ENCODE results near the gene MAP3K14.

MAP3K14 gene

DNA sequence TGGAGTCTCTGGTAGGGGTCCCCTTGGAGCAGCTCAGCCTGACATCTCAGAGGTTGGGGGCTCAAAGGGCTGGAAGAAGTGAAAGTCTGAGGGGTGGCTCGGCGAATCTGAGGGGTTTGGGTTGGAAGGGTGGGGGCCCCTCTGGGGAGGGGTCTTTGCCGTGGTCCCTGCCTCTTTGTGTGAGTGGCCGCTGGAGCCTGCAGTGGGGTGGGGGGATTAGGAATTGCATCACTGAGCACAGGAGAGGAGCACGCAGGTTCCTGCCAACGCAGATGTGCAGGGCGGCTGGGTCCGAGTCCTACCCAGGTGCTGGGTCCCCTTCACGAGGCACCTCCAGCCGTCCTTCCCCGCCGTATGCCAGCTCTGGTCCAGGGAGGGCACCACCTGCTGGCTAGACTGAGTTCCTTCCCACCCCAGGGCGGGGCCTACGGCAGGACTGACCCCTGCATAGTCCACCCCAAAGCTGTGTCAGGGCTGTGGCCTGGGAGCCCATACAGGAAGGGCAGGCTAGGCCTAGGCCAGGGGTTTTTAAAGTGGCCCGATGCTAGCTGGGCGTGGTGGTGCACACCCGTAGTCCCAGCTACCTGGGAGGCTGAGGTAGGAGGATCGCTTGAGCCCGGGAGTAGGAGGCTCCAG is 85.2 kb downstream of the MAP3K14 start:
- DNase-seq, result no peak

DNA sequence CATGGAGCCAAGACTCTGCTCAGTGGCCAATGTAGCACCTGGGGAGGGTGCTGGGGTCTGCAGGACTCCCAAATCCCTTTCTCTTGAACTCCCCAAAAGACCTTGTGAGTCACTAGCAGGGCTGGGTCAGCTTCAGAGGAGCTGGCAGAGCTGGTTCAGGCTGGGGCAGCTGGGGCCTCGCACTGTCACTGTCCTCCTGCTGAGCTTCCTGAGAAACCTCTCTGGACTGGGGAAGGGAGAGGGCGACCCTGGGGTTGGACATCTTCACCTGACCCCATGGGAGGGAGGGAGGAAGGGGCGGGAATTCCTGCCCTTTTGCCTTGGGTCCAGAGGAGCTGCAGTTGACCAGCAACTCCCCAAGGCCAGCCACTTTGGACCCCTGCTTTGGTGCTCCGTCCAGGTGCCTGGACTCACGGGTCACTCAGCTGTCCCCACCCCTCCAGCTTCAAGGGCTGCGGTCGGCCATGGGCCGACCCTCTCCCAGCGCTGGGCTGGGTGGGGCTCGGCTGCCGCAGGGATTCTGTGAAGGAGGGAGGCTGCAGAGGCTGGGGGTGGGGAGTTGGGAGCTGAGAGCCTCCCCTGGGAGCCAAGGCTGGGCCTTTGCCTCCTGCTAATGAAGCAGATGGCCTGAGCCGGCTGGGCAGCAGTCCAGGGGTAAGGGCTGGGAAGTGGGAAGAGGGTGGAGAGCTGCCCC is 85.9 kb downstream of the MAP3K14 start:
- DNase-seq, result peak; percentile 52

DNA sequence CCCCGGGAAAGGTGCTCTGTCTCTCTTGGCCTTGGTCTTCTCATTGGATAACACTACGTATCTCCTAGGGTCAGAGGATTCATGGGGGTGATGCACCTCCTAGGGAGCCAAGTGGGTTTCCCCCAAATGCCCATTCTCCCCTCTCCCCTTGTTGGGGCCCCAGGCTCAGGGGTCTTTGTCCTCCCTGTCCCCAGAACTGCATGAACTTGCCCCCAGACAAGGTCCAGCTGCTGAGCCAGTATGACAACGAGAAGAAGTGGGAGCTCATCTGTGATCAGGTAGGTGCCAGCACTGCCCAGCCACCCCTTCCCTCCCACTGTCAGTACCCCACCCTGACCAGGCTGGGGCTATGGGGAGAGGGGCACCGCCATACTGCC is 86.4 kb downstream of the MAP3K14 start:
- no peak for DNase-seq

DNA sequence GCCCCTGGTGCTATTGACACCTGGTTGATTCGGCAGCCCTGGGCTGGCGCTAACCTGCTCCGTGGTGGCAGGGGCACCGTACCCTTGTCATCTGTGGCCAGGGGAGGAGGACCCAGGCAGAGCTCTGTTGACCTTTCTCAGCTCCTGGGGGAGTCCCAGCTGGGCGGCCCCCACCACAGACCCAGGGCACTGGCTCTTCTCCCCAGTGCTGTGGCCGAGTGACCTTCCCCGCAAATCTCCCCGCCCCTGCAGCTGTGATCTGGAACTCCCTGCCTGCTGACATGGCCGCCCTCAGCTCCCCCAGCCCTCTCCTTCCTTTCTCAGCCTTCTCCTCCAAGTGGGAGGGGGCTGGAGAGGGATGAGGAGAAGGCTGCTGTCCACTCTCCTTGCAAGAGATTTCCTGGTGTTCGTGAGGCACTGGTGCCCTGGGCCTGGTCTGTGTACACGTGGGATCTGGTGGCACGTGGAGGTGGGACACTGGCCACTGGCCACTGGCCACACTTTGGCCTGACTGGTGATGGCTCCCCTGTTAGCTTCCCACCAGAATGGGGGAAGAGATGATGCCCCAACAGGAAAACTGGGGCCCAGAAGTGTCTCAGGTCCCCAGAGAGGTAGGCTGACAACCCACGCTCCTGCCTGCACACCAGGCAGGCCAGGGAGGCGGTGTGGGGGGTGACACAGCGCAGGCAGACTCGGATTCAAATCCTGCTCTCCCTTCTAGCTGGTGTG is 87.0 kb downstream of the MAP3K14 start:
- no peak for DNase-seq

DNA sequence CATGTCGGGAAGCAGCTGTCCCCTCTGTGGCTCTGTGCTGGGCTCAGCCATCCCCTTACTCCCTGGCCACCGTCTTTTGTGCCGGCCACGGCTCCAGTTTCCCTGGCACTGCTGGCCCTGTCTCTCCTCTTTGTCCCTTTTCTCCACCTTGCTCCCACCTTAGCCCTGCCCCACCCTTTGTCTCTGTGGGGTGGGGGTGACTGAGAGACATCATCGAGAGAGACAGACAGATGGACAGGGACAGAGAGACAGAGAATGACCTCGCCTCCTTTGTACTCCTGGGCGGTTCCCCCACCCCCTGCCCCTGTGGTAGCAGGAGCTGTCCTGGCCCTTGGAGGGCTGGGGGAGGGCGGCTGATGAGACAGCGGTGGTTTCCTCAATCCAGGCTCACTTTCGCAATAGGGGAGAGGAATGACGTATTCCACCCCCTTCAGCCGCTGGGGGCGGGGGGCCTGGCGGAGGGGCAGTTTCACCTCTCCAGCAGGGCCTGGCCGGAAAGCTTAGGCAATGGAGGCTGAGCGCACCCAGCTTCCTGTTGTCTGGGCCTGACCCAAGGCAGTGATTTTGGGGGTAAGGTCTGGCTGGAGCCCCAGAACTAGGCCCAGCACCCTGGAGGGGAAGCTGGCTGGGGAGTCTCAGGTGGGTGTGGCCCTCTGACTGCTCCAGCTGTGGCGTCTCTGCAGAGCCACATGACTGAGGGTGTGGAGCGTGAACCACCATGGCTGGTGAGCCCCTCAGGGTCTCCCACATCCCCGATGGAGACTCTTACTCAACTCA is 87.9 kb downstream of the MAP3K14 start:
- peak; percentile 91 for DNase-seq

DNA sequence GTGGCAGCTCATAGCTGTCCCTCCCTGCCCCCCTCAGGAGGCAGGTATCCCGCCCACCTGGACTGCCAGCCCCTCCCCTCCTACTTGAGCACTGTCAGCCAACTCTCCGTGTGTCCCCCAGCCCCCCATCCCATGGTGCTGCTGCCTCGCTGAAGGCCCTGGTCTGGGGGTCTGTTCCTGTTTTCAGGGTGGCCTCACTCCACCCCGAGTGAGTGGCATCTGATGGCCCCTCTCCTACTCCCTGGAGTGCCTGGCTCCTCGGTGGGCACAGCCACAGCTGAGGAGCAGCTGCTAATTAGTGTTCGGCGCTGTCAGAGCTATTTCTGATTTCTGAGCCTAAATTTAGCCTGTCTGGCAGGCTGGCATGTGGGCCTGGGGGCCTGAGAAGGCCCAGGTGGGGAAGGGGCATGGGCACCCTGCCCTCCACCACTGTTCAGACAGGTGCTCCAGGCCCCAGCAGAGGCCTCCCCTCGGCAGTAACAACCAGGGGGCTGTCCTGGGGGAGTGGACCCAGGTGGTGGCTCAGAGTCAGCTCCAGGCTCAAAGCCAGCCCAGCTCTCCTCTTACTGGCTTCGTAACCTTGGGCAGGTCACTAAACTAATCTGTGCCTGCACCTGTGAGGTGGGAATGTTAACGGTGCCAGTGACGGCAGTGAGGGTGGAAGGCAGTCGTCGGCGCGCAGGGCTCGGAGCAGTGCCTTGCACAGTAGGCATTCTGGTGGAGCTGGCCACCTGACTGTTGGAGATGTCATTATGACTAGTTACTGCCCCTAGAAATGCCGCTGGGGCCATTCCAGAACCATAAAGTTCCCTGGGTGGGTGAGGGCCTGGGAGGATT is 88.7 kb downstream of the MAP3K14 start:
- DNase-seq, result no peak

DNA sequence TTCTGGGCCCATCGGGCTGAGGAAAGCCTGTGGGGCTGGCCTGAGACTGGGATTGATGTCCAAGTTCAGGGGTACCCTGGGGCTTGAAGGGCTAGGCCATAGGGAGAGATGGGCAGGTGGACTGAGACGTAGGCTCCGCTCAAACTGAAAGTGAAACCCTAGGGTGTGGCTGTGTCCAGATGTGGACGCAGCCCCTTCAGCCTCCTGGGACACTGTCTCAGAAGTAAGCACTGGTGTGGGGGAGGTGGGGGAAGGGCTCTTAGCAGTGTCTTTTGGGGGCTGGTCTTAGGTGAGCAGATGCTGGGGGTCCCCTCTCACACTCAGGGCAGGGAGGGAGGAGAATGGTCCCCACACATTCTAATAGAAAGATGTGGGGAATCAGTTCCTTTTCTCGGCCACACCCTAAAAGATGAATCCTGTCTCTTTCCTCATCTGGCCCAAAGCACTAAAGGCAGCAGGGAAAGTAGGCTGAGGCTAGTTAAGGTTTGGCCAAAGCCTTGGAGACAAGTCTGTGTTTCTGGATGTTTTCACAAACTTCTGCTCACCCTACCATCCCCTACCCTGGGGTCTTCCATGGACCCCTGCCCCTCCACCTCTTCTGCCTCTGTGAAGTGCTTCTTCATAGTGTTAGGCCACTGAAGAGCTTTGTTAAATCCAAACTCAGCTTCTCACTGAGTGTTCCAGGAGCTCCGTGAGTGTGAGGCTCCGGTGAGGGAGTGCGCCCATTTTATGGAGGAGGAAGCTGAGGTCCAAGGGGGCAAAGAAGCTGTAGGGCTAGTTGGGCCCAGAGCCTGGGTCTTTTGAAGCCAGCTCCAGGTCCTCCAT is 89.5 kb downstream of the MAP3K14 start:
- DNase-seq, result no peak

DNA sequence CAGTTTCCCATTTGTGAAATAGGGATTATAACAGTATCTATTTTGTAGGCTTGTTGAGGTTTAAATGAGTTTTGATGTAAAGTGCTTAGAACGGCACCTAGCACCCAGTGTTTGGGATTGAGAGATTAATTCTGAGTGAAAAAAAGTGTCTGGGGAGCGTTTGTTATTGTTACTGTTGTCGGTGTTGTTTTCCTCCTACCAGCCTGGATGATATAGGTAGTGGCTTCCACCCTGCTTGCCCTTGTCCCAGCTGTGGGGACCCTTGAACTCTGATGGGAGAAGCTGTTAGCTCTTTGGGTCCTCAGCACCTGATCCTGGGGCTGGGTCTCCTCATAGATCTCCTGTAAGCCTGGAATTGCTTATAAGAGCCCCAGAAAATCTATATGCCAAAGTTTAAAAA is 90.2 kb downstream of the MAP3K14 start:
- DNase-seq, result no peak

DNA sequence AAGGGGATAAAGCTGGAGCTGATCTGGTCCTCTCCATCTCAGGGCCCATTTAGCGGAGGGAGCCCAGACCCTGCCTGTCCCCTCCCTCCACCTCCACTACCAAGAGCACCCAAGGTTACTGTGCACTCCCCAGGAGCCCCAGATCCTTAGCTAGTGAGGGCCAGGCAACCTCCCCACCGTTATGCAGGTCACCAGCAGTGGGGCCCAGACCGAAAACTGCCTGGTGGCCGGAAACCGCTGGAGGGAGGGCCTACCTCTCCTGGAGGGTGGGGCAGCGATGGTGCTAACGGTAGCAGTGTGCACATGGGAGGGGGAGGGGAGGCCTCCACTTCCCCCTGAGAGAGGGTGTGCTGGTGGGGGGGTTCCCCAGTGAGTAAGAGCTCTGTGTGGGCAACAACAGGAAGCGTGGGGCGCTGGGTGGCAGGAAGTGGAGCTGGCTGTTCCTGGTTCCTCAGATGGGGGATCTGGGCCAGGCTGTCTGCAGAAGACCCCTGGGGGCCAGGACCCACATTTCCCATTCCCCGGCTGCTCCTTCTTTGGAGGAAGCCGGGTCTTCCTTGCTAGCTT is 90.8 kb downstream of the MAP3K14 start:
- DNase-seq, result no peak

DNA sequence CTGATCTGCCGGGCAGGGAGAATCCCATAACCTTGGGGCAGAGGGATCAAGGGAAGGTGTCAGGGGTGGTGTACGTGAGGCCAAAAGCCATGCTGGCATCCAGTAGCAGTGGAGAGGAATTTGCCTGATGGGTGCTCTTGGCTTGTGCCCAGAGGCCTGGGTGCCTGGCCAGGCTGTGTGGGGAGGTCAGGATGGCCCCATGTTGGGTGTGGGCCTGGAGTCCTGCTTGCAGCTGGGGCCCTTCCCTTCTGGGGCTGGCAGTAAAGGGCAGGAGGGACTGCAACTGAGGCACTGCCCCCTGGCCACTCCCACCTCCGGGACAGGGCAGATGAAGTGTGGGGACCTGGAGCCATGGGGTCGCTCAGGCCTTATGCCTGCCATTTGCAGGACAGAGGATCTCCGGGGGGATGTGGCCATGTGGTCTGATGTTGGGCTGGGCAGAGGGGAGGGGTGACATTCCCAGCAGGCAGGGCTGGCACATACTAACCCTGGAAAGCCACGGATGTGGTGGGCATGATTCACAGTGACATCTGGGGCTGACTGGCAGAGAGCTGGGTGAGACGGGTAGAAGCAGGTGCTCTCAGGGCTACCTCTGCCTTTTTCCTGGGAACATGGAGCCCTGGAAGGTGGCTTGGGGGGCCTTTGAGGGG is 91.6 kb downstream of the MAP3K14 start:
- DNase-seq, result no peak

DNA sequence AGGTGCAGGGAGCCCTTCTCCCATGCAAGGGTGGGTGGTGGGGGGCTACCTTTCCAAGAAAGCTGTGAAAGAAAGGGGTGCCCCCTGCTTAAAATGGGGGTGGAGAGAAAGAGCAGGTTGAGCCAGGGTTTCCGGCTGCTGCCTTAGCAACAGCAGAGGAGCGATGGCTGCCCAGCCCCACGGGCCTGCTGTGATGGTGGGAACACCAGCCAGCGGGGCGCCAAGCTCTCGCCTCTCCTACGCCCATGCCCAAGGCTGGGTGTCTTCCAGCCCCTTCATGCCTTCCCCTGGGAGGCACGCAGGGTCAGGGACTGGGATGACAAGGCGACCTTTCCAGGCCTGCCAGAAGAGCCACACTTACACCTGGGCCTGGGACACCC is 92.2 kb downstream of the MAP3K14 start:
- no peak for DNase-seq

DNA sequence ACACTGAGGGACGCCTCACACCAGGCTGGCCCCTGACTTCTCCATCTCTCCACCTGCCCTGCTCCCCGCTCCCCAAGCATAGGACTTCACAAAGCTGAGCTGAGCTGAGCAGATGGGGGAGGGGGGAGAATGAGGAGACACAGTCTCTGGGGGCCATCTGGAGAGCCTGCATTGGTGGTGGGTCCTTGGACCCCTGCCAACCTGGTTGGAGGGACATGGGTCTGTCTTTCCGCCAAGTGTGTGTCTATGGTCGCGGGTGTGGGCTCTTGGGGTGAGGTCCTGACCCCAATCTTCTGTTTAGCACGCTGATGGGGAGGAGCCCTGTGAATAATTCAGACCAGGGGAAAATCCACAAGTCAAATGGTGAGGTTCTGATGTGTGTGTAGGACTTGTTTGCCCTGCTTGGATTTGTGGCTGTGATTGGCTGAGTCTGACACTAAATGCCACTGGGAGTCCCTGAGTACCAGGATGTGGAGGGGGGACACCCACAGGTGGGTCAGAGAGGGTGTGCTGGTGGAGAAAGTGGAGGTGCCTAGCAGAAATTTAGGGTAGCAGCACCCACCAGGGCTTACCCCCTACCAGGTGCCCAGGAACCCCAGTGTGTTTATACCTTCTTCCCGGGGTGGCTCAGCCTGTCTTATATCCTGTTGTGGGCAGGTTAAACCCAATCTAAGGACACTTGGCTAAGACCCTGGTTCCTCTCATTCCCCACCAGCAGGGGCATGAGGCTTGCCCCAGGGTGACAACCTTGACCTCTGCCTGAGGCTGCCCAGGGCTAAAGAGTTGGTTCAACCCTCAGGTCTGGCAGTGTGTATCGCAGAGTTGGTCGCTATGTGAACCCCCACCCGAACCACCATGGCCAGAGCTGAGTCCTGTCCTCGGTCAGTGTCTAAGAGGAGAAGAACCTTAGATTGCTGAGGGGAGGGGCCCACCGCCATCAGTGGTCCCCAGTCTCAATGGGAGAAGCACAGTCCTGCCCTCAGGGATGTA is 93.0 kb downstream of the MAP3K14 start:
- no peak for DNase-seq

DNA sequence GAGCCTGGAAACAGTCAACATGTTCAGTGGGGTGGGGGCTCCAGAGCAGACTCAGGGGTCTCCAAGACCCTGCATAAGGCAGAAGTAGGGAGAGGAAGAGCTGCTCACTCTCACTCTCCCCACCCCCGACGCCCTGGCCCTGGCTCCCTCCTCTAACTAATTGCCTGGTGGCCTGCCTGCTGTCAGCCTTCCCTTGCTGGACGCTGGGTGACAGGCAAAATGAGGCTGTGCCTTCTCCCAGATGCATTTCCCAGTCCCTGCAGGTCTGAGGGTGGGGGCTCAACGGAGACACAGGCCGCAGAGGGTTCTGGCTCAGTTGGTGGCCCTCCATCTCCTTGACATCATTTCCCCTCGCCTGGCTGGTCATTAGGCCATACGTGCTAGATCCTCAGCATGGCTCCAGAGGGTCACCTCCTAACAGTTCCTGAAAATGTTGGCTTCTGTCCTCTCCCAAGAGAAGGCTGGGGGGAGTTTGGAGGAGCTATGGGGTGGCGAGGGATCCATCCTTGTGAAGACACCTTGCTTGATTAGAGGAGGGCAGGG is 93.8 kb downstream of the MAP3K14 start:
- no peak for DNase-seq

DNA sequence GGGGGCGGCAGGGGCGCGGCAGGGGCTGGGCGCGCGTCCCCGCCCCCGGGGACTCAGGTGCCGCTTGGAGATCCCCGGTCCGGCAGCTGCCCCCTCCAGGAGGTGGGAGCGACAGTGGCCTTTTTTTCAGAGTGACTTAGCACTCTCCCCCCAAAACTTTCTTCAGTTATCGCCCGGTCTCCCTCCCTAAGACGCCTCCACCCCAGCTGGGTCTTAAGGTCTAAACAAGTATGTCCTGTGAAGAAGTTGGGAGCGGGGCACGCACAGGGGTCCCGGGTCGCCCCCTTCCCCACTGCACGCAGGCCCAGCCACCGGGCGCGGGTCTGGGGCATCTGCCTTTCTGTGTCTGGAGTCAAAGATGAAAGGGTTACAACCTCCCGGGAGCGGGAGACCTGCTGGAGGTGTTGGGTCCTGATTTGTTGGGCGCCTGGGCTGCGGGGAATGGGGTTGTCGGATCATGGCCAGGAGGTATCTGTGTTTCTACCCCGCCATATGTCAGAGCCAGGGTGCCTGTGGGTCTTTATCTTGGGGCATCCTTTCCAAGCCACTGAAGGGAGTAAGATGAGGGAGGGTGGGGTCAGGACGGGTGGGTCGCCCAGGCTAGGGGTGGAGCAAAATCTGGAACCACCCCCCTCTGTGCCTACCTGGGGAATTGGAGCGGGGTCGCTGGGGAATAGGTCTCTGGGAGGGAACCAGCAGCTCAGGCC is 94.4 kb downstream of the MAP3K14 start:
- no peak for DNase-seq

DNA sequence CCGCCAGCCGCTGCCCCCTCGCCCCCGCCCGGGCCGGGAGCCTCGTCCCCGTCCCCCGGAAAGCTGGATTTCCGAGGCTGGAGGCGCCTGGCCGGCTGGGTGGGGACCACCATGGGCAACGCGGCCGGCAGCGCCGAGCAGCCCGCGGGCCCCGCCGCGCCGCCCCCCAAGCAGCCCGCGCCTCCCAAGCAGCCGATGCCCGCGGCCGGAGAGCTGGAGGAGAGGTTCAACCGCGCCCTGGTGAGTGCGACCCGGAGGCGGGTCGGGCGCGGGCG is 94.9 kb downstream of the MAP3K14 start:
- no peak for DNase-seq

DNA sequence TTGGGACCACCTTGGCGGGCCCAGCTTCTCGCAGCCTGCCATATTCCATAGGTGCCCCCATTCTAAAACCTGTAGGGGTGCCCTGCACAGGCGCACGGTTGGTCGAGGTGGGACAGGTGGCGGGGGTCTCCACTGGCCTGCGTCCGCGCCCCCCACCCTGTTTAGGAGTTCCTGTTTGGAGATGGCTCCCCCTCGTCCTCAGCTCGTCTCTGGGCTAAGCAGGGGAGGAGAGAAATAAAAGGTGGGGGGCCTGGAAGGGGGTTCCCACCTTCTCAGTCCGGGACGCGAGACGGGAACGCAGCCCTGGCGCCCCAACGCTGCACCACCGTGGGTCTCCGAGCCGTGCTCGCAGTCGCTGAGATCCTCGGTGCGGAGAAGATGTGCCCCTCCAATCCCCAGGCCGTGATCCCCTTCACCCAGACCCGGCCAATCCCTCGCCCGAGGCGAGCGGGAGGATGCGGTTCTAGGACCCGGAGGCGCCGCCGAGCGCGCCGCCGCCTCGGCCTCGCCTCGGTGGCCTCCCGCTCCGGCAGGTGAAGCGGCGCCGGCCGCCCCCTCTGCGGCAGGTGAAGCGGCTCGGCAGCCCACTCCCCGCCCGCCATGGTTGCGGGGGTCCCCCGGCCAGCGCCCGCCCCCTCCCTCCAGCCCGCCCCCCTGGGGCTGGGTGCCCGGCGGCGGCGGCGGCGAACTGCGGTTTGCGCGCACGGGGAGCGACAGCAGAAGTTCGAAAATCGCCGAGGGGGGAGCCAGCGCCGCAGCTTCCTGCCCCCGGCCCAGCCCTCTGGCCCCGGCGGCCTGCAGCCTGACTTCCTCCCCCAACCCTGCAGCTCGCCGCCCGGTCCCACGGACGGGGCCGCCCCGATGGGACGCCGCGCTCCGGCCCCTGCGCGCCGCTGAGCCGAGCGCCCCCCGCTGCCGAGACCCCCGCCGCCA is 95.5 kb downstream of the MAP3K14 start, which contains the start of gene FMNL1:
TSS of gene FMNL1 (plus strand) at position 805 of the 933 bp plus-strand sequence. CDS start 240 bp downstream, outside the sequence.
- DNase-seq, result no peak

DNA sequence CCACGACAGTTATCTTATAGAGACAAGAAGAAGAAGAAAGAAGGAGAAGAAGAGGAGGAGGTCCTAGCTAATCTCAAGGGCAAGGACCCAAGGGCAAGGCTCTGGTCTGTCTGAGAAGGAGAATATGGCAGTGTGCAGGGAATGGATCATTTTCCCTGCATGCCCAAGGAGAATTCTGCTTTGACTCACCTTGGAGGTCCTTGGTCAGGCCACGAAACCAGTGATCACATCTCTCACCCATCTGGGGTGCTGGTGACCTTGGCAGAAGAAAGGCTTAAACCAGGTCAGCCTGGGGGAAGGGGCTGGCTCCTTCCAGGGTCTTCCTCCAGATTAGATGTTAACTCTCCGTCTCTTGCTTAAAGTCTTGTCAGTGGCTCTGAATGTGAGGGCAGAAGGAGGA is 96.7 kb downstream of the MAP3K14 start:
- DNase-seq, result no peak

Data from fibroblast of upper back skin (primary cell).